HS-27A (cell line): ENCODE data around the gene ANO7.

ENCODE experiments used
- DNase-seq: peaks from one replicate; pipeline ENCODE4 v3.0.0-alpha.2; 2012; ENCODE audit warnings: low read depth, missing footprints

The ANO7 gene

DNA sequence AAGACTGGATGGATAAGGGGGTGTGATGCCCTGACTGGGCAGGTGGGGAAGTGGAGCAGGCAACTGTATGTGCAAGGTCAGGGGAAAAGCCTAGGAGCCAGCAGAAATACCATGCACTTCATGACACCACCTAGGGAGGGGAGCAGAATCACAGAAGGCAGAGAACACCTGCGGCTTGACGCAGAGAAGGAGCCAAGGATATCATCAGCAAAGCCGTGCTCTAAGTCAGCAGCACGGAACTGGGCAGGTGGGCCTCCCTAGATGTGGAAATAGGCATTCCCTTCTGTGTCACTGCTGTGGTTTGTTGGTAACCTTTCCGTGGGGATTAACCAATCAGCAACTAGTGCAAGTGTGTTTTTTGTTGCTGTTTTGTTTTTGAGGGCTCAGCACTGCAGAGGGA is 85.7 kb downstream of the ANO7 start:
- DNase-seq: no peak
